Fibroblast of peridontal ligament (primary cell): Measurements from ENCODE around the gene TMEM25.
"Not testable (repeated sequence)": the region's sequence is repeated elsewhere in the genome, so short reads cannot be mapped to it uniquely, and the experiment has no call there.

Experiments
- DNase-seq: peaks from one replicate; pipeline ENCODE4 v3.0.0-alpha.2; 2010; ENCODE audit errors: extremely low read depth

Gene TMEM25

DNA sequence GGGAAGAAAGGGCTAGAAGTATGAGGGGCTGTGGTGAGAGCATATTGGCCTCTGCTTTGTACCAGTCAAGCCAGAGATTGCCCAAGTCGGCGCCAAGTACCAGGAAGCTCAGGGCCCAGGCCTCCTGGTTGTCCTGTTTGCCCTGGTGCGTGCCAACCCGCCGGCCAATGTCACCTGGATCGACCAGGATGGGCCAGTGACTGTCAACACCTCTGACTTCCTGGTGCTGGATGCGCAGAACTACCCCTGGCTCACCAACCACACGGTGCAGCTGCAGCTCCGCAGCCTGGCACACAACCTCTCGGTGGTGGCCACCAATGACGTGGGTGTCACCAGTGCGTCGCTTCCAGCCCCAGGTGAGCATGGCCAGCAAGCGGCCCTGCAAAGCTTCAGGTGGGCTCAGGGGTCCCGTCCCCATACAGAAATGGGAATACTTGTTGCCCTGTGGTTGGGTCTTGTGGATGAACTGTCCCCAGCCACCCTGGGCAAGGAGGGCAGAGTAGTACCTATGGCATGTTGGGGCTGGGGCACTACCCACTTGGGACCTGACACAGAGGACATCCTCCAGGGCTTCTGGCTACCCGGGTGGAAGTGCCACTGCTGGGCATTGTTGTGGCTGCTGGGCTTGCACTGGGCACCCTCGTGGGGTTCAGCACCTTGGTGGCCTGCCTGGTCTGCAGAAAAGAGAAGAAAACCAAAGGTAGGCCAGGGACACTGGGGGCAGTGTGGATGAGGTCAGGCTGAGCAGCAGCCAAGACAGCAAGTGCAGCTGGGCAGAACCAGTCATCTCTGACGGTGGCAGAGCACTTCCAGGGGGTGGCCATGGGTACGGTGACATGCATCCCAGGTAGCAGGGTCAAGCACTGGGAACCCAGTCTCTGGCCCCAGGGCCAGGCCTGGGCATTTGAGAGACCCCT is 2.1 kb downstream of the TMEM25 start:
- no peak for DNase-seq

DNA sequence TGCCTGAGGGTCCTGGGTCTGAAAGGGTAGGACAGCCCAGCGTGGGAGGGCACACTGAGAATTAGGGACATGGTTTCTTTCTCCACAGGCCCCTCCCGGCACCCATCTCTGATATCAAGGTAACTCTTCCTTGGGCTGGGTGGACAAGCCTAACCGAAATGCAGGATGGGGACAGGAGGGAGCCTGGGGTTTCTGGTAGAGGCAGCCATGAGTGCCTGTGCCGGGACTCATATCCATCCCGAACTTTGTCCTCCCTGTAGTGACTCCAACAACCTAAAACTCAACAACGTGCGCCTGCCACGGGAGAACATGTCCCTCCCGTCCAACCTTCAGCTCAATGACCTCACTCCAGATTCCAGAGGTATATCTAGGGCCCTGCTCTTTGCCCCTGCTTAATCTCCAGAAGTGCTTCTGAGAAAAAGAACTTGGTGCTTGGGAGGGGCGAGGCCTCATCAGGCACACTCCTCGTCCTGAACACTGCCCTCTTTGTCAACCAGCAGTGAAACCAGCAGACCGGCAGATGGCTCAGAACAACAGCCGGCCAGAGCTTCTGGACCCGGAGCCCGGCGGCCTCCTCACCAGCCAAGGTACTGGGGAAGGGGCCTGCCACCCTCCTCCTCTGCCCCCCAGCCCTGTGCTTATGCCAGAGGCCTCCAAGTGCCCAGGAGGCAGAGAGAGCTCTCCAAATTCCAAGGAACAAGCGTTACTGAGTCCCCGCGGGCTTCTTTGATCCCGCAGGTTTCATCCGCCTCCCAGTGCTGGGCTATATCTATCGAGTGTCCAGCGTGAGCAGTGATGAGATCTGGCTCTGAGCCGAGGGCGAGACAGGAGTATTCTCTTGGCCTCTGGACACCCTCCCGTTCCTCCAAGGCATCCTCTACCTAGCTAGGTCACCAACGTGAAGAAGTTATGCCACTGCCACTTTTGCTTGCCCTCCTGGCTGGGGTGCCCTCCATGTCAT is 3.1 kb downstream of the TMEM25 start:
- DNase-seq: no peak

DNA sequence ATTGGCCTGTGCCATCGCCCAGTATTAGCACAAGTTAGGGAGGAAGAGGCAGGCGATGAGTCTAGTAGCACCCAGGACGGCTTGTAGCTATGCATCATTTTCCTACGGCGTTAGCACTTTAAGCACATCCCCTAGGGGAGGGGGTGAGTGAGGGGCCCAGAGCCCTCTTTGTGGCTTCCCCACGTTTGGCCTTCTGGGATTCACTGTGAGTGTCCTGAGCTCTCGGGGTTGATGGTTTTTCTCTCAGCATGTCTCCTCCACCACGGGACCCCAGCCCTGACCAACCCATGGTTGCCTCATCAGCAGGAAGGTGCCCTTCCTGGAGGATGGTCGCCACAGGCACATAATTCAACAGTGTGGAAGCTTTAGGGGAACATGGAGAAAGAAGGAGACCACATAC is 4.3 kb downstream of the TMEM25 start:
- no peak for DNase-seq

DNA sequence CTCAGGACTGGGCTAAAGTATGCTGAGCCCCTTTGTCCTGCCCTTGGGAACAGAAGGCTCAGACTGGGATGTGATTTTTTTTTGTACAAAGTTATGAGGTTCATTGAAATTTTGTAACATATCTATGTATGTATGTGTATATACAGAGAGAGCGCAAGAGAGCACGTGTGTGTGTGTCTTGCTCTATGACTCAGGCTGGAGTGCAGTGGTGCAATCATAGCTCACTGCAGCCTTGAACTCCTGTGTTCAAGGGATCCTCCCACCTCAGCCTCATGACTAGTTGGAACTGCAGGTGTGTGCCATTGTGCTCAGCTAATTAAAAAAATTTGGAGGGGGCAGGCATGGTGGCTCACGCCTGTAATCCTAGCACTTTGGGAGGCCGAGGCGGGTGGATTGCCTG is 5.7 kb downstream of the TMEM25 start:
- no peak for DNase-seq

DNA sequence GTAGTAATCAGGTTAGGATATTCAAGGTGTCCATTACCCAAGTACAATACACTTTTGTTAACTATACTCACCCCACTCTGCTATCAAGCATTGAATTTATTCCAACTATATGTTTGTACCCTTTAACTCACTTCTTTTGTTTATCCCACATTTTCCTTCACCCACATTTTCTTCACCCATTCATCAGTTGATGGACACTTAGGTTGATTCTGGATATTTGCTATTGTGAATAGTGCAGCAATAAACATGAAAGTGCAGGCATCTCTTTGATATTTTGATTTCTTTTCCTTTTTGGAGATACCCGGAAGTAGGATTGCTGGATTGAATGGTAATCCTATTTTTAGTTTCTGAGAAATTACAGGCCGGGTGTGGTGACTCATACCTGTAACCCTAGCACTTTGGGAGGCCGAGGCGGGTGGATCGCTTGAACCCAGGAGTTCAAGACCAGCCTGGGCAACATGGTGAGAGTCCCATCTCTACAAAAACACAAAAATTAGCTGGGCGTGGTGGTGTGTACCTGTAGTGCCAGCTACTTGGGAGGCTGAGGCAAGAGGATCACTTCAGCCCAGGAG is 6.5 kb downstream of the TMEM25 start:
- no peak for DNase-seq

DNA sequence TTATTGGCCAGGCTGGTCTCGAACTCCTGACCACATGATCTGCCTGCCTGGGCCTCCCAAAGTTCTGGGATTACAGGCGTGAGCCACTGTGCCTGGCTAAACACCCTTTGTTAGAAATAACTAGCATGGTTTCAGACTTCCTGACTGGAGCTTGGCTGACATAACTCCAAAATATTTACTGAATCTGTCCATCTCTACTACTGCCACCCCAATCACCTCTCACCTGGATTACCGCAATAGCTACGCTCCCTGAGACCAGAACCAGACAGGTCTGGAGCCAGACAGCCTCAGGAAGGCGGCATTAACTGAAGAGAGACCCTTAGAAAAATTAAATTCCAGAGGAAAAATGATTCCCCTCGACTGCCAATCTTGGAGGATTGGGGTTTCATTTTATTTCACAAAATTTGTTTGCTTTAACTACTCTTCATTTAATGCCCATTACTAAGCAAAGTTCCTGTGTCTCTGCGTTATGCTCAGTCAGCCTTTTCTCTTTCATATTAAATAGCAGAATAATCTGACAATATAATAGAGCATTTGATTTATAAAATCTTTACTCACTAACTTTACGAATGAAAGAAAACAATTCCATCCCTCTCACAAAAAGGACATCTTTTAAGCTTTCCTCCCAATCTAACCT is 13.1 kb downstream of the TMEM25 start:
- no peak for DNase-seq

DNA sequence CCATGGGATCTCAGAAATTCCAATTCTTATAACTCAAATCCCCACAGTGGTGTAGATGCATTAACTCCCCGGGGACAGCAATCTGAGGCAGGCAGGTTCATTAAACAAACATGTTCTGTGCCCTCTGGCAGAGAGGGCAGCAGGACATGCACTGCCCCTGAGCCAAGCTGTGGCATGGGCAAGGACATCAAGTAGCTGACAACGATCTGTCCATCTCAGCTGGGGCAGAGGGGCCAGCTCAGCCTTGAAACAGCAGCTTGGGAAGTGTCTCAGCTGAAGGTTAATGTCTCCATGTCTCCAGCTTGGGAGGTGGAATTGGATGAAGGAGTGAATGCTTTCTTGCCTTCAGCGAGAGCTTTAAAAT is 13.6 kb downstream of the TMEM25 start:
- DNase-seq: no peak

DNA sequence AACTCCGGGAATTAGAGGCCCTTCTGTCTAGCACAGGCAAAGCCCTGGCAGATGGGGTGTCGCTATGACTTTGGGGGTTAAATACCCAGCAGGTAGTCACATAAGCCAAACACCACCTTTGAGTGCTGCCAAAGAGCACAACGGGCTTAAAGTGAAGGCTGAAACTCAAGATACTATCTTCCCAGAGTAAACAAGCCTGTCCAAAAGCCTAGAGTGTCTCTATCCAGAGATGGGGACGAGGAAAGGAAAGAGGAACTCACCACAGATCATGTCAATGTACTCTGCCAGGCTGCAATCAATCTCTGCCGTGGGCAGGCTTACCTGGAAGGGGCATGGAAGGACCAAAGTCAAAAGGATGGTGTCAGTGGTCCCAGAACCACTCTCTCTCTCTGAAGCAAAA is 14.5 kb downstream of the TMEM25 start:
- no peak for DNase-seq

DNA sequence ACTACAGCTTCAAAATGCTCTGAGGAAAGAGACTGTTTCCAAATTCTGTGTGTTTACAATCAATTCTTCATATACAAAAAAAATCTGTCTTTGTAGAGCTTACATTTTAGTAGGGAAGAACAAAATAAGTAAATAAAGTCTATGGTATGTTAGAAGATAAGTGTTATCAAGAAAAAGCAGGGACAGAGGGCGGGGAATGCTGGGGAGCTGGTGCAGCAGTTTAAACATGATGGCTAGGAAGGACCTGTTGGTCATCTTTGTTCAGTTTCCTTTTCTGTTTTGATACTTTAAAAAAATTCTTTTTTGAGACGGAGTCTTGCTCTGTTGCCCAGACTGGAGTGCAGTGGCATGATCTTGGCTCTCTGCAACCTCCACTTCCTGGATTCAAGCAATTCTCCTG is 16.1 kb downstream of the TMEM25 start:
- no peak for DNase-seq

DNA sequence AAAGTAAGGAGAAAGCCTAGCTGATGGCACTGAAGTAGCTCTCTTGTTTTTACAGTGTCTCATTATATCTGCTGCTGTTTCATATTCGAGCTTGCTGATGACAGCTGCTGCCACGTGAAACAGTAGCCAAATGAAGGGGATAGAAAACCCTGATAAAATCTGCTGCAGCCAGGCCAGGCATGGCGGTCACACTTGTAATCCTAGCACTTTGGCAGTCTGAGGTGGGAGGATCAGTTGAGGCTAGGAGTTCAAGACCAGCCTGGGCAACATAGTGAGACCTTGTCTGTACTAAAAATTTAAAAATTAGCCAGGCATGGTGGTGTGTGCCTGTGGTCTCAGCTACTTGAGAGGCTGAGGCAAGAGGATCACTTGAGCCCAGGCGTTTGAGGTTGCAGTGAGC is 21.3 kb downstream of the TMEM25 start:
- DNase-seq: no peak

DNA sequence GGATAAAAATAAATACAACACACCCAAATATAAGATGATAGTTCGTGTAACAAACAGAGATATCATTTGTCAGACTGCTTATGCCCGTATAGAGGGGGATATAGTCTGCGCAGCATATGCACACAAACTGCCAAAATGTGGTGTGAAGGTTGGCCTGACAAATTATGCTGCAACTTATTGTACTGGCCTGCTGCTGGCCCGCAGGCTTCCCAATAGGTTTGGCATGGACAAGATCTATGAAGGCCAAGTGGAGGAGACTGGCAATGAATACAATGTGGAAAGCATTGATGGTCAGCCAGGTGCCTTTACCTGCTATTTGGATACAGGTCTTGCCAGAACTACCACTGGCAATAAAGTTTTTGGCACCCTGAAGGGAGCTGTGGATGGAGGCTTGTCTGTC is 29.8 kb downstream of the TMEM25 start:
- no peak for DNase-seq

DNA sequence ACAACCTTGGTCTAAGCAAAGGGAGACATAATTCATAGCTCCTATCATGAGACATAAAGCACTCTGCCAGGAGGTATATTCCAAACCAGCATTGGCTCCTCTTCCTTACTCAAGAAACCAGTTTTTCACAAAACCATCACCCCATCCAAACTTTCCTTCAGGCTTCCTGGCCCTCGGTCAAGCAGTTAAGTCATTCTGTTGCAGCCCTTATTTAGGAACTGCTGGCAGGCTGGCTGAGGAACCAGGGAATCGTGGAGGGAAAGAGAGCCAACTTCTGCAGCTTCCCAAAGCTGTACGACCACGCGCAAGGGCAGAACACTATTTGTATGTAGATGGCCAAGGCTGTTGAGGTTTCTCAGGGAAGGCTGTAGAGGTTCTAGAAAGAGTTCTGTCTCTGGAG is 34.1 kb downstream of the TMEM25 start:
- DNase-seq: peak; percentile 67

DNA sequence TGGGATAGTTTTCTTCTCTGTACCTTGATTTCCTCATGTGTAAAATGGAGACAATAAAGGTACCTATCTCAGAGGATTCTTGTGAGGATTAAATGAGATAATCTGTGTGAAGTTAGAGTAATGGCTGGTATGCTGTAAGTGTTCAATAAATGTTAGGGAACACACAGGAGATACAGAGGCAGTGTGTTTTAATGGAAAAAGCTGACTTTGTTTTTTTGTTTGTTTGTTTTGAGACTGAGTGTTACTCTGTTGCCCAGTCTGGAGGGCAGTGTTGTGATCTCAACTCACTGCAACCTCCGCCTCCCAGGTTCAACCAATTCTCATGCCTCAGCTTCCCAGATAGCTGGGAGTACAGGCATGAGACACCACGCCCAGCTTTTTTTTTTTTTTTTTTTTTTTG is 38.7 kb downstream of the TMEM25 start:
- DNase-seq: no peak

DNA sequence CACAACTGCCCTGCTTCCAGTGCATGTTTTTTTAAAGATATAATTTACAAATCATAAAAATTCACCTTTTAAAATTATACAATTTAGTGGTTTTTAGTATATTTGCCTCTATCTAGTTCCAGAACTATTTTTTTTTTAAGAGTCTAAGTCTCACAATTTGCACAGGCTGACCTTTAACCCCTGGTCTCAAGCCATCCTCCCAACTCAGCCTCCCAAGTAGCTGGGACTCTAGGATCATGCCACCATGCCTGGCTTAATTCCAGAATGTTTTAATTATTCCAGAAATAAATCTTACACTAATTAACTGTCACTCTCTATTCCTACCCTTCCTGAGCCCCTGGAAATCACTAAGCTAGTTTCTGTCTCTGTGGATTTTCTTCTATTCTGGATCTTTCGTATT is 39.8 kb downstream of the TMEM25 start:
- no peak for DNase-seq

DNA sequence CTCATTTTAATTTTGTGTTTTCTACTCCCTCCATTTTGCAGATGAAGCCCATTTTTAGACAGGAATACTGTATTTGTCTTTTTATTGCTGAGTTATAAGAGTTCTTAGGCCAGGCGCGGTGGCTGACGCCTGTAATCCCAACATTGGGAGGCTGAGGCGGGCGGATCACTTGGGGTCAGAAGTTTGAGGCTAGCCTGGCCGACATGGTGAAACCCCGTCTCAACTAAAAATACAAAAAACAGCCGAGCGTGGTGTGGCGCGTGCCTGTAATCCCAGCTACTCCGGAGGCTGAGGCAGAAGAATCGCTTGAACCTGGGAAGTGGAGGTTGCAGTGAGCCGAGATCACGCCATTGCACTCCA is 40.7 kb downstream of the TMEM25 start:
- DNase-seq: peak; percentile 39

DNA sequence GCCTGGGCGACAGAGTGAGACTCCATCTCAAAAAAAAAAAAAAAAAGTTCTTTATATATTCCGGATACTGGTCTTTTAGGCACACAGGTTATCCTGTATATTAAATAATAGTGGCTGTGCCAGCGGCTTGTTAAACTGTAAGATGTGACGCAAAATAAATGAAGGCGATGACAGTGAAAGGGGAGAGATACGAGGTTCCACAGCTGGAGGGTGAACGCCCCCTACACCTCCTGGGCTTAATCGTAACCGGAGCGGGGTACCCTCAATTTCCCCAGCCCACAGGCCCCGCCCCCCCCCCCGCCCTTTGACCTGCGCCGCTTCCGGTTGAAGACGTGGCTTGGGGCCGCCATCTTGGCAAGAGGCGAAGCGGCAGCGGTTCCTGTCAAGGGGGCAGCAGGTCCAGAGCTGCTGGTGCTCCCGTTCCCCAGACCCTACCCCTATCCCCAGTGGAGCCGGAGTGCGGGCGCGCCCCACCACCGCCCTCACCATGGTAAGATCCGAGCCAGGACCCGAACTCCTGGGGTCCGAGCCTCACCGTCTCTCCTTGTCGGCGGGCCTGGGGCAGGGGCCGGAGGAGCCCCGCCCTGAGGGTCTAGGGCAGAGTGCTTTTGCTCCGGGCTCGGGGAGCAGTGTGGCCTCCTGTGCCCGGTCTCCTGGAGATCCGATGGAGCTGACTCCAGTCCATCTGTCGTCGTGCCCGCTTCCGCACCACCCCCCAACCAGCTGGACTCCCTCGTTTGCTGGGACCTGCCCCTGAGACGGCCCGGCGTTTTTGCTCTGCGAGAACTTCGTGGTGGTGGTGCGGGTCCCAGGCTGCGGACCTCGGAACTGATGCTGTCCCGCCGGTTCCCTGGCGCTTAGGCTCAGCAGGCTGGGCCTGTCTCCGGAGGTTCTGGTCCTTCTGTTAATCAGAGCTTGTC is 41.3 kb downstream of the TMEM25 start, which contains the start of gene ARCN1:
TSS of gene ARCN1 (plus strand) at position 349 of the 920 bp plus-strand sequence. CDS start at position 488, 139 bp downstream.
- peak; percentile 73 for DNase-seq

DNA sequence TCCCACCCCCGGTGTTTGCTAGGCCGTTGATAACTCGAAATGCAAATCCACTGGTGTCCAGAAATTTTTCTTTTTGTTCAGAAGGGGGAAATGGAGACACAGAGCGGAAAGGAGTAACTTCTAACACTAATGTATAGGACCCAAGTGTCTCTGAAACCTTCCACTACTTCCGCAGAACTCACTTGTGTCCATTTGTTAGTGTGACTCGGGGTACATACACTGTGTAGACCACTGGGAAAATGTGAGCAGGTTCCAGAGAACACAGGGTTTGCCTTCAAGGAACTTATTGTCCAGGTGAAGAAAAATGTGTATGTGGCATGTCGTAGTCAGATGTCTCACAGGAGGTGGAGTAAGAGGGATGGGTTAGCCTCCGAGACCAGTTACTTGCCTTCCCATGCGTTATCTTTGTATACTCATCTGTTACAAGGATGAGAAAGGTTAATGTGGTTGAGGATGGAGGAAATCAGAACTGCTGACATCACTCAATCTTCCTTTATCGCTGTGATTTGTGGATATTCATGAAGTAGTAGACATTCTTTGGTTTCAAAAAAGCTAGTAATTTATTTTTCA is 42.1 kb downstream of the TMEM25 start:
- DNase-seq: peak; percentile 55

DNA sequence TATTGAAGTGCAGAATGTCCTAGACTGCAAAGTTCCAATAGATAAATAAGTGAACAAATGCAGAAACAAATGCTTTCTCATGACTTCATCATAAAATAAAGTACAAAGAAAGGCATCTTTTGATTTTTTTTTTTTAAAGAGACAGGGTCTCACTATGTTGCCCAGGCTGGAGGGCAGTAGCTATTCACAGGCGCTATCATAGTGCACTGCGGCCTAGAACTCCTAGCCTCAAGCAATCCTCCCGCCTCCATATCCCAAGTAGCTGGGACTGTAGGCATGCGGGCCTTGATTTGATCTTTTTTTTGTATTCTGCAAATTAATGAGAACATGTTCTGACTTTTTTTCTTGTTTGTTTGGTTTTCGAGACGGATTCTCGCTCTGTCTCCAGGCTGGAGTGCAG is 43.6 kb downstream of the TMEM25 start:
- DNase-seq: no peak

DNA sequence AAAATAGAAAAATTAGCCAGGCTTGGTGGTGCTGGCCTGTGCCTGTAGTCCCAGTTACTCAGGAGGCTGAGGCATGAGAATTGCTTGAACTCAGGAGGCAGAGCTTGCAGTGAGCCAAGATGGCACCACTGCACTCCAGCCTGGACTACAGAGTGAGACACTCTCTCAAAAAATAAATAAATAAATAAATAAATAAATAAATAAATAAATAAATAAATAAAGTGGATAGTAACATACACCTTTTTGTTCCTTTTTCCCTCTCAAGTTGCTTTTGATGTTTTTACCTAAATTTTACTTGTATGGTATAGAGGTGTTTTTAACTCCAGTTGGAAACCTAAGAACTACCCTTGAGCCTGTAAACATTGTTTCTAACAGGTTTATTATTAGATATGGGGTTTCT is 47.0 kb downstream of the TMEM25 start:
- not testable (repeated sequence) for DNase-seq

DNA sequence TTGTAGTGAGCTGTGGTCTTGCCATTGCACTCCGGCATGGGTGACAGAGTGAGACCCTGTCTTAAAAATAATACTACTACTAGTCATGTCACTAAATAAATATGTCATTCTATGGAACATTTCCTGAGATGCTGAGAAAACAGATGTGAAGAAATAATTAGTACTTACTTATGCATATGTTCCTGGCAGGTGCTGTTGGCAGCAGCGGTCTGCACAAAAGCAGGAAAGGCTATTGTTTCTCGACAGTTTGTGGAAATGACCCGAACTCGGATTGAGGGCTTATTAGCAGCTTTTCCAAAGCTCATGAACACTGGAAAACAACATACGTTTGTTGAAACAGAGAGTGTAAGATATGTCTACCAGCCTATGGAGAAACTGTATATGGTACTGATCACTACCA is 50.1 kb downstream of the TMEM25 start:
- DNase-seq: no peak
